Neural progenitor cell (in vitro differentiated cells): ENCODE results near the gene TMCC1. TPM values are rescaled to one million over a fixed set of nuclear protein-coding genes. Genes with fewer than 3 reads are reported as not detected.

Experiments used
- DNase-seq: peaks from one replicate; pipeline ENCODE4 v3.0.0-alpha.2; 2016; ENCODE audit warnings: low spot score
- H2AFZ ChIP-seq: fragments of 200-600 bp; sonication (generic); replicated peaks from 2 replicates; pipeline ENCODE4 v1.6.1; 2016; ENCODE audit warnings: antibody characterized with exemption
- H3F3A ChIP-seq: fragments of 200-600 bp; sonication (generic); 2 replicates; pipeline ENCODE4 v1.6.1; 2016; ENCODE audit warnings: antibody characterized with exemption, low read depth
- H3K27ac ChIP-seq: fragments of 200-600 bp; sonication (generic); 2 replicates; pipeline ENCODE4 v1.5.1; 2016; ENCODE audit warnings: mild to moderate bottlenecking
- H3K27me3 ChIP-seq: fragments of 200-600 bp; sonication (generic); 2 replicates; pipeline ENCODE4 v1.6.1; 2016; ENCODE audit warnings: mild to moderate bottlenecking, moderate library complexity
- H3K36me3 ChIP-seq: fragments of 200-600 bp; sonication (generic); 2 replicates; pipeline ENCODE4 v1.5.1; 2016
- H3K4me1 ChIP-seq: fragments of 200-600 bp; sonication (generic); 2 replicates; pipeline ENCODE4 v1.6.1; 2016; ENCODE audit warnings: mixed run types
- H3K4me2 ChIP-seq: fragments of 200-600 bp; sonication (generic); 2 replicates; pipeline ENCODE4 v1.6.1; 2016
- H3K4me3 ChIP-seq: fragments of 200-600 bp; sonication (generic); 2 replicates; pipeline ENCODE4 v1.5.1; 2016
- H3K79me2 ChIP-seq: fragments of 200-600 bp; sonication (generic); 2 replicates; pipeline ENCODE4 v1.6.1; 2016; ENCODE audit warnings: low read depth
- H3K9ac ChIP-seq: fragments of 200-600 bp; sonication (generic); 2 replicates; pipeline ENCODE4 v1.6.1; 2016
- H3K9me3 ChIP-seq: fragments of 200-600 bp; sonication (generic); 2 replicates; pipeline ENCODE4 v1.5.1; 2016; ENCODE audit warnings: low read depth
- H4K20me1 ChIP-seq: fragments of 200-600 bp; sonication (generic); 2 replicates; pipeline ENCODE4 v1.6.1; 2016; ENCODE audit warnings: low read depth
- H3K27ac Mint-ChIP-seq: 3 replicates; pipeline ENCODE4 v1.8.0; 2021; ENCODE audit warnings: mixed read lengths
- H3K27me3 Mint-ChIP-seq: 2 replicates; pipeline ENCODE4 v1.8.0; 2022; ENCODE audit warnings: low read depth, mild to moderate bottlenecking, inconsistent platforms, moderate library complexity, mixed read lengths; ENCODE audit not compliant: insufficient read depth
- H3K36me3 Mint-ChIP-seq: 3 replicates; pipeline ENCODE4 v1.8.0; 2021; ENCODE audit warnings: mixed read lengths
- H3K4me1 Mint-ChIP-seq: 3 replicates; pipeline ENCODE4 v1.8.0; 2021; ENCODE audit warnings: mixed read lengths
- H3K4me3 Mint-ChIP-seq: 3 replicates; pipeline ENCODE4 v1.8.0; 2021; ENCODE audit warnings: mild to moderate bottlenecking, moderate library complexity, mixed read lengths
- H3K9me3 Mint-ChIP-seq: 3 replicates; pipeline ENCODE4 v1.8.0; 2020; ENCODE audit warnings: mixed read lengths
- EZH2 ChIP-seq: fragments of 200-600 bp; sonication (generic); IDR thresholded peaks from 2 replicates; pipeline ENCODE4 v1.6.1; 2017; ENCODE audit warnings: antibody characterized with exemption, mild to moderate bottlenecking, moderate library complexity
- EZH2phosphoT487 ChIP-seq: fragments of 200-600 bp; sonication (generic); IDR thresholded peaks from 2 replicates; pipeline ENCODE4 v1.6.1; 2017; ENCODE audit warnings: antibody characterized with exemption
- total RNA-seq: library from RNA; depleted of rRNA; stranded (reverse); fragments of >200 nt; gene quantifications from 2 replicates; pipeline ENCODE4 v1.2.3, GENCODE V29; 2015; ENCODE audit warnings: low replicate concordance
- TF ChIP-seq, protein P1 (sequence below): fragments of 200-600 bp; sonication (generic); IDR thresholded peaks from 2 replicates; pipeline ENCODE4 v1.5.1; 2017; ENCODE audit warnings: antibody characterized with exemption, mild to moderate bottlenecking

The TMCC1 gene
- total RNA-seq, 1 donor from 2014 or later: 29.8 TPM

- Mint-ChIP-seq H3K36me3 (no peaks in the 10 kb centered on the region), H3K9me3 (no peaks in the 10 kb centered on the region), H3K4me3 (no peak overlapping the region), H3K27me3 (peaks cover 15% of the 10 kb centered on the region), H3K27ac (no peak overlapping the region), H3K4me1 (peaks cover 18% of the 10 kb centered on the region)
- H3F3A ChIP-seq: no peaks in the 10 kb centered on the region
- H2AFZ ChIP-seq: no peak overlapping the region
- no peak overlapping the region for H3K4me3 ChIP-seq
- H3K4me2 ChIP-seq: no peak overlapping the region
- H3K79me2 ChIP-seq: no peaks in the 10 kb centered on the region
- H3K4me1 ChIP-seq: peaks cover 5% of the 10 kb centered on the region
- TF ChIP-seq, protein P1, sequence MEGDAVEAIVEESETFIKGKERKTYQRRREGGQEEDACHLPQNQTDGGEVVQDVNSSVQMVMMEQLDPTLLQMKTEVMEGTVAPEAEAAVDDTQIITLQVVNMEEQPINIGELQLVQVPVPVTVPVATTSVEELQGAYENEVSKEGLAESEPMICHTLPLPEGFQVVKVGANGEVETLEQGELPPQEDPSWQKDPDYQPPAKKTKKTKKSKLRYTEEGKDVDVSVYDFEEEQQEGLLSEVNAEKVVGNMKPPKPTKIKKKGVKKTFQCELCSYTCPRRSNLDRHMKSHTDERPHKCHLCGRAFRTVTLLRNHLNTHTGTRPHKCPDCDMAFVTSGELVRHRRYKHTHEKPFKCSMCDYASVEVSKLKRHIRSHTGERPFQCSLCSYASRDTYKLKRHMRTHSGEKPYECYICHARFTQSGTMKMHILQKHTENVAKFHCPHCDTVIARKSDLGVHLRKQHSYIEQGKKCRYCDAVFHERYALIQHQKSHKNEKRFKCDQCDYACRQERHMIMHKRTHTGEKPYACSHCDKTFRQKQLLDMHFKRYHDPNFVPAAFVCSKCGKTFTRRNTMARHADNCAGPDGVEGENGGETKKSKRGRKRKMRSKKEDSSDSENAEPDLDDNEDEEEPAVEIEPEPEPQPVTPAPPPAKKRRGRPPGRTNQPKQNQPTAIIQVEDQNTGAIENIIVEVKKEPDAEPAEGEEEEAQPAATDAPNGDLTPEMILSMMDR: no peak
- TF ChIP-seq EZH2: no peak
- no peak for TF ChIP-seq EZH2phosphoT487
- no peaks in the 10 kb centered on the region for H3K36me3 ChIP-seq
- H3K9ac ChIP-seq: no peak overlapping the region
- no peaks in the 10 kb centered on the region for H3K9me3 ChIP-seq
- H3K27ac ChIP-seq: no peak overlapping the region
- DNase-seq: no peak
- H4K20me1 ChIP-seq: no peaks in the 10 kb centered on the region
- H3K27me3 ChIP-seq: no peaks in the 10 kb centered on the region
Observed at GRCh38 chr3:129617381-129618185, 275.9 kb downstream of the TMCC1 start.

GRCh38 chr3:129616713-129617112, 276.8 kb downstream of the TMCC1 start:
- Mint-ChIP-seq H3K4me3 (no peak overlapping the region), H3K4me1 (peaks cover 14% of the 10 kb centered on the region), H3K27me3 (peaks cover 14% of the 10 kb centered on the region), H3K9me3 (no peaks in the 10 kb centered on the region), H3K36me3 (no peaks in the 10 kb centered on the region), H3K27ac (no peak overlapping the region)
- H3K9me3 ChIP-seq: no peaks in the 10 kb centered on the region
- H3F3A ChIP-seq: no peaks in the 10 kb centered on the region
- TF ChIP-seq EZH2phosphoT487: no peak
- TF ChIP-seq, protein P1: no peak
- no peak overlapping the region for H3K27ac ChIP-seq
- no peak for DNase-seq
- no peak overlapping the region for H3K9ac ChIP-seq
- no peaks in the 10 kb centered on the region for H3K36me3 ChIP-seq
- H3K79me2 ChIP-seq: no peaks in the 10 kb centered on the region
- H4K20me1 ChIP-seq: no peaks in the 10 kb centered on the region
- peaks cover 5% of the 10 kb centered on the region for H3K4me1 ChIP-seq
- no peak overlapping the region for H2AFZ ChIP-seq
- no peak overlapping the region for H3K4me3 ChIP-seq
- no peaks in the 10 kb centered on the region for H3K27me3 ChIP-seq
- no peak overlapping the region for H3K4me2 ChIP-seq

DNA sequence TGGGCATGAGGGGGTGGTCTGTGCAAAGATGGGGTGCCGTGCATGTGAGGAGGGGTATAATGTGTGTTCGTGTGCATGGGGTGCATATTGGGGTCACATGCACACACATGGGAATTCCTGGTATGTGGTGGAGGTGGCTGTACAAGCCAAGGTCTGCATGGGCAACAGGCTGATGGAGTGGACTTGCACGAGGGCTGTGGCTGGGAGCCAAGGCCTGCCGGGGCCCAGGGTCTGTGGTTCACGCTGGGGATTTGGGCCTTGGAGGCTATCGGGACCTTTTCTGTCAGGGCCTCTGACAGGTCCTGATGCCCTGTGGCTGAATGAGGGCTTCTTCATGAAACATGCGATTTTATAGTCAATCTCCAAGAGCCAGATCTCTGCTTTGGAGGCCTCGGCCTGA, 277.2 kb downstream of the TMCC1 start:
- Histone ChIP-seq H3K79me2 (no peaks in the 10 kb centered on the region), H3K27ac (no peak overlapping the region), H3K4me2 (no peak overlapping the region), H3K9me3 (no peaks in the 10 kb centered on the region), H3K4me3 (no peak overlapping the region), H4K20me1 (no peaks in the 10 kb centered on the region), H2AFZ (no peak overlapping the region), H3K9ac (no peak overlapping the region), H3K4me1 (peaks cover 5% of the 10 kb centered on the region), H3K27me3 (no peaks in the 10 kb centered on the region), H3F3A (no peaks in the 10 kb centered on the region), H3K36me3 (no peaks in the 10 kb centered on the region)
- H3K27ac Mint-ChIP-seq: no peak overlapping the region
- H3K4me1 Mint-ChIP-seq: peaks cover 10% of the 10 kb centered on the region
- no peak for DNase-seq
- TF ChIP-seq EZH2: no peak
- H3K27me3 Mint-ChIP-seq: peaks cover 12% of the 10 kb centered on the region
- H3K4me3 Mint-ChIP-seq: peak overlapping the region; percentile 19
- H3K9me3 Mint-ChIP-seq: no peaks in the 10 kb centered on the region
- H3K36me3 Mint-ChIP-seq: no peaks in the 10 kb centered on the region

GRCh38 chr3:129615751-129616281, 277.7 kb downstream of the TMCC1 start:
- H3K9me3 Mint-ChIP-seq: no peaks in the 10 kb centered on the region
- TF ChIP-seq EZH2 (no peak), EZH2phosphoT487 (no peak)
- TF ChIP-seq, protein P1: no peak
- peaks cover 10% of the 10 kb centered on the region for H3K27me3 Mint-ChIP-seq
- Histone ChIP-seq H3K79me2 (no peaks in the 10 kb centered on the region), H4K20me1 (no peaks in the 10 kb centered on the region), H3K27me3 (no peaks in the 10 kb centered on the region), H3K9ac (no peak overlapping the region), H3F3A (no peaks in the 10 kb centered on the region), H3K27ac (no peak overlapping the region), H3K4me1 (peaks cover 5% of the 10 kb centered on the region), H2AFZ (no peak overlapping the region), H3K36me3 (no peaks in the 10 kb centered on the region), H3K4me2 (no peak overlapping the region), H3K9me3 (no peaks in the 10 kb centered on the region), H3K4me3 (no peak overlapping the region)
- H3K27ac Mint-ChIP-seq: peak overlapping the region; percentile 74
- no peak for DNase-seq
- H3K36me3 Mint-ChIP-seq: no peaks in the 10 kb centered on the region
- peaks cover 10% of the 10 kb centered on the region for H3K4me1 Mint-ChIP-seq
- peak overlapping the region; percentile 19 for H3K4me3 Mint-ChIP-seq
